ENCODE data around the gene CCDC17.
"Not testable (repeated sequence)": the region's sequence is repeated elsewhere in the genome, so short reads cannot be mapped to it uniquely, and the experiment has no call there.

The CCDC17 gene

GRCh38 chr1:45610589-45611226 lies 13.1 kb downstream of the CCDC17 start:
- no peaks in the 10 kb centered on the region for H3K27me3 ChIP-seq (ENCODE audit: insufficient read depth, insufficient read length)
- H3K36me3 ChIP-seq (ENCODE audit: insufficient read depth, insufficient read length, low read length): peaks cover 93% of the 10 kb centered on the region
- H3K9me3 ChIP-seq (ENCODE audit: insufficient read depth, low read length): no peaks in the 10 kb centered on the region
- peaks cover 4% of the 10 kb centered on the region for H3K4me1 ChIP-seq (ENCODE audit: insufficient read depth, insufficient read length)
- H3K9ac ChIP-seq (ENCODE audit: insufficient read length, low read depth): no peak overlapping the region
- DNase-seq (ENCODE audit: low read depth, low spot score): no peak
- H3K4me3 ChIP-seq (ENCODE audit: insufficient read length, low read depth): no peak overlapping the region
- TF ChIP-seq ZNF274 (IDR thresholded peaks at IDR 0.05; ENCODE audit: low read depth, low read length): no peak

GRCh38 chr1:45608175-45609156 lies 15.4 kb downstream of the CCDC17 start:
- H3K4me3 ChIP-seq (ENCODE audit: insufficient read length, low read depth): no peak overlapping the region
- H3K36me3 ChIP-seq (ENCODE audit: insufficient read depth, insufficient read length, low read length): peaks cover 92% of the 10 kb centered on the region
- no peak for TF ChIP-seq SUZ12 (IDR thresholded peaks at IDR 0.05; ENCODE audit: extremely low read depth, insufficient read depth, insufficient read length)
- TF ChIP-seq ZNF274 (IDR thresholded peaks at IDR 0.05; ENCODE audit: low read depth, low read length): no peak
- TF ChIP-seq YY1 (IDR thresholded peaks at IDR 0.05; ENCODE audit: insufficient read depth, insufficient read length): no peak
- no peaks in the 10 kb centered on the region for H3K9me3 ChIP-seq (ENCODE audit: insufficient read depth, low read length)
- no peak for DNase-seq (ENCODE audit: low read depth, low spot score)
- H3K4me1 ChIP-seq (ENCODE audit: insufficient read depth, insufficient read length): peaks cover 4% of the 10 kb centered on the region
- H3K9ac ChIP-seq (ENCODE audit: insufficient read length, low read depth): no peak overlapping the region
- H3K27me3 ChIP-seq (ENCODE audit: insufficient read depth, insufficient read length): no peaks in the 10 kb centered on the region

- peaks cover 4% of the 10 kb centered on the region for H3K4me1 ChIP-seq (ENCODE audit: insufficient read depth, insufficient read length)
- H3K4me3 ChIP-seq (ENCODE audit: insufficient read length, low read depth): no peak overlapping the region
- no peaks in the 10 kb centered on the region for H3K9me3 ChIP-seq (ENCODE audit: insufficient read depth, low read length)
- no peaks in the 10 kb centered on the region for H3K27me3 ChIP-seq (ENCODE audit: insufficient read depth, insufficient read length)
- TF ChIP-seq SUZ12 (IDR thresholded peaks at IDR 0.05; ENCODE audit: extremely low read depth, insufficient read depth, insufficient read length): no peak
- TF ChIP-seq ZNF274 (IDR thresholded peaks at IDR 0.05; ENCODE audit: low read depth, low read length): no peak
- TF ChIP-seq YY1 (IDR thresholded peaks at IDR 0.05; ENCODE audit: insufficient read depth, insufficient read length): no peak
- DNase-seq (ENCODE audit: low read depth, low spot score): no peak
- no peak overlapping the region for H3K9ac ChIP-seq (ENCODE audit: insufficient read length, low read depth)
- H3K36me3 ChIP-seq (ENCODE audit: insufficient read depth, insufficient read length, low read length): peaks cover 92% of the 10 kb centered on the region
Observed at GRCh38 chr1:45607404-45608074, 16.3 kb downstream of the CCDC17 start.

- TF ChIP-seq YY1 (IDR thresholded peaks at IDR 0.05; ENCODE audit: insufficient read depth, insufficient read length) (no peak), ZNF274 (IDR thresholded peaks at IDR 0.05; ENCODE audit: low read depth, low read length) (no peak), SUZ12 (IDR thresholded peaks at IDR 0.05; ENCODE audit: extremely low read depth, insufficient read depth, insufficient read length) (no peak)
- Histone ChIP-seq H3K9ac (ENCODE audit: insufficient read length, low read depth) (no peak overlapping the region), H3K27me3 (ENCODE audit: insufficient read depth, insufficient read length) (no peaks in the 10 kb centered on the region), H3K9me3 (ENCODE audit: insufficient read depth, low read length) (no peaks in the 10 kb centered on the region), H3K36me3 (ENCODE audit: insufficient read depth, insufficient read length, low read length) (peaks cover 77% of the 10 kb centered on the region), H3K4me1 (ENCODE audit: insufficient read depth, insufficient read length) (peaks cover 4% of the 10 kb centered on the region), H3K4me3 (ENCODE audit: insufficient read length, low read depth) (no peak overlapping the region)
- no peak for DNase-seq (ENCODE audit: low read depth, low spot score)
Observed at GRCh38 chr1:45604239-45604638, 19.6 kb downstream of the CCDC17 start.

- not testable (repeated sequence) for H3K9me3 ChIP-seq (ENCODE audit: insufficient read depth, low read length); H3K9ac ChIP-seq (ENCODE audit: insufficient read length, low read depth); H3K4me3 ChIP-seq (ENCODE audit: insufficient read length, low read depth); DNase-seq (ENCODE audit: low read depth, low spot score); H3K27me3 ChIP-seq (ENCODE audit: insufficient read depth, insufficient read length); H3K4me1 ChIP-seq (ENCODE audit: insufficient read depth, insufficient read length)
- H3K36me3 ChIP-seq (ENCODE audit: insufficient read depth, insufficient read length, low read length): peaks cover 75% of the 10 kb centered on the region
Observed at GRCh38 chr1:45596765-45597164, 27.1 kb downstream of the CCDC17 start.

GRCh38 chr1:45594412-45594811 lies 29.4 kb downstream of the CCDC17 start:
- H3K36me3 ChIP-seq (ENCODE audit: insufficient read depth, insufficient read length, low read length): peaks cover 83% of the 10 kb centered on the region

GRCh38 chr1:45589861-45590260 lies 34.0 kb downstream of the CCDC17 start:
- TF ChIP-seq YY1 (IDR thresholded peaks at IDR 0.05; ENCODE audit: insufficient read depth, insufficient read length): no peak
- TF ChIP-seq ZNF274 (IDR thresholded peaks at IDR 0.05; ENCODE audit: low read depth, low read length): no peak
- no peak for TF ChIP-seq SUZ12 (IDR thresholded peaks at IDR 0.05; ENCODE audit: extremely low read depth, insufficient read depth, insufficient read length)
- Histone ChIP-seq H3K9ac (ENCODE audit: insufficient read length, low read depth) (no peak overlapping the region), H3K9me3 (ENCODE audit: insufficient read depth, low read length) (no peaks in the 10 kb centered on the region), H3K4me3 (ENCODE audit: insufficient read length, low read depth) (no peak overlapping the region), H3K36me3 (ENCODE audit: insufficient read depth, insufficient read length, low read length) (peaks cover 86% of the 10 kb centered on the region), H3K4me1 (ENCODE audit: insufficient read depth, insufficient read length) (peaks cover 5% of the 10 kb centered on the region), H3K27me3 (ENCODE audit: insufficient read depth, insufficient read length) (no peaks in the 10 kb centered on the region)
- DNase-seq (ENCODE audit: low read depth, low spot score): no peak

More at GRCh38 chr1:45594412-45594811, 29.4 kb downstream of the CCDC17 start:
- Histone ChIP-seq H3K9me3 (ENCODE audit: insufficient read depth, low read length) (no peaks in the 10 kb centered on the region), H3K4me3 (ENCODE audit: insufficient read length, low read depth) (no peak overlapping the region), H3K9ac (ENCODE audit: insufficient read length, low read depth) (no peak overlapping the region), H3K27me3 (ENCODE audit: insufficient read depth, insufficient read length) (no peaks in the 10 kb centered on the region), H3K4me1 (ENCODE audit: insufficient read depth, insufficient read length) (peaks cover 3% of the 10 kb centered on the region)
- no peak for TF ChIP-seq YY1 (IDR thresholded peaks at IDR 0.05; ENCODE audit: insufficient read depth, insufficient read length)
- TF ChIP-seq ZNF274 (IDR thresholded peaks at IDR 0.05; ENCODE audit: low read depth, low read length): no peak
- TF ChIP-seq SUZ12 (IDR thresholded peaks at IDR 0.05; ENCODE audit: extremely low read depth, insufficient read depth, insufficient read length): no peak
- no peak for DNase-seq (ENCODE audit: low read depth, low spot score)

Data from NT2/D1 (cell line).